ENCODE measurements around the gene ZNF385C. TPM values are rescaled to one million over a fixed set of nuclear protein-coding genes. Genes with fewer than 3 reads are reported as not detected.

ZNF385C gene, protein sequence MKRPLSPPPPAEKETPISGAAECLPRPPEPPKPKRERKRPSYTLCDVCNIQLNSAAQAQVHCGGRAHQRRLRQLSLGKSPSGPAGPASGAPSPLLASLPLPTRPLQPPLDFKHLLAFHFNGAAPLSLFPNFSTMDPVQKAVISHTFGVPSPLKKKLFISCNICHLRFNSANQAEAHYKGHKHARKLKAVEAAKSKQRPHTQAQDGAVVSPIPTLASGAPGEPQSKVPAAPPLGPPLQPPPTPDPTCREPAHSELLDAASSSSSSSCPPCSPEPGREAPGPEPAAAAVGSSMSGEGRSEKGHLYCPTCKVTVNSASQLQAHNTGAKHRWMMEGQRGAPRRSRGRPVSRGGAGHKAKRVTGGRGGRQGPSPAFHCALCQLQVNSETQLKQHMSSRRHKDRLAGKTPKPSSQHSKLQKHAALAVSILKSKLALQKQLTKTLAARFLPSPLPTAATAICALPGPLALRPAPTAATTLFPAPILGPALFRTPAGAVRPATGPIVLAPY
- total RNA-seq: not detected in 2 replicates

DNA sequence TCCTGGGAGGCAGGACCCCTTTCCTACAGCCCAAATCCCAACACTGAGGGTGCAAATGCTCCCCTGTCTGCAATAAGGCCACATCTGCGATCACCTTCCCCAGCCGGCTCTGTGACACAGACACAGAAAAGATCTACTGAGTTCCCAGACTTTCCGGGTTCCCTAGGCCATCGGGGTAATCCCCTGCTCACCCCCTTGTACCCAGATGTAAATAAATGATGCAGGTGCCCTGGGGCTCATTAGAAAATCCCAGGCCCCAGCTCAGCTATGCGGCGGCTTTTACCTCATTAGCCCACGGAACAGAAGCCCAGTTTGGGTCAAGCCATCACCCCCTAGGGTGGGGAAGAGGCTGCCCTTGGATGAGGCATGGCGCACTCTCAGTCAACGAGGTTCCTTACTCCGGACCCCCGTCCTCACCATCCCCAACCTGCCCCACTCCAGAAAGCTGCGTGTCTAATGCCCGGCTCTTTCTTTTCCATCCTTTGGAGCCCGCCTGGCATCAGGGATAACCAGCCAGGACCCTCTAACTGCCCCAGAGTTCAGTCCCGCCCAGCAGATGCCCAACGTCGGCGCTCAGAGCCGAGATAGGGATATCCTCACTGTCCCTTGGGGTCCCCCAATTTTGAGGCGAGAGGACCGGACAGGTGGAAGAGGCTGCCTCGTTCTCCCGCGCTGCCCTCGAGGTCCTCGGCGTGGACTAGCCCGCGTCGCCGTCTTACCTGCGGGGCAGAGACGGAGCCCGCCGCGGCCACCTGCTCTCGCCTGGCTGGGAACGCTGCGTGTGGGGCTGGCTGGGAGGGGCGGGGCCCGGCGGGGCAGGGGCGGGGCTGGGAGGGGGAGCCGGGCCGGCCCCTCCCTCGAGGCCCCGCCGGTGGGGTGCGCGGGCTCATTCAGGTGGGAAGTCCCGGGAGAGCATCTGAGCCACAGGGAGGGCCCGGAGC, at the start of gene ZNF385C:
ZNF385C (minus strand) TSS at position 783 of the 941 bp plus-strand sequence. CDS start 35,417 bp downstream, outside the sequence.

DNA sequence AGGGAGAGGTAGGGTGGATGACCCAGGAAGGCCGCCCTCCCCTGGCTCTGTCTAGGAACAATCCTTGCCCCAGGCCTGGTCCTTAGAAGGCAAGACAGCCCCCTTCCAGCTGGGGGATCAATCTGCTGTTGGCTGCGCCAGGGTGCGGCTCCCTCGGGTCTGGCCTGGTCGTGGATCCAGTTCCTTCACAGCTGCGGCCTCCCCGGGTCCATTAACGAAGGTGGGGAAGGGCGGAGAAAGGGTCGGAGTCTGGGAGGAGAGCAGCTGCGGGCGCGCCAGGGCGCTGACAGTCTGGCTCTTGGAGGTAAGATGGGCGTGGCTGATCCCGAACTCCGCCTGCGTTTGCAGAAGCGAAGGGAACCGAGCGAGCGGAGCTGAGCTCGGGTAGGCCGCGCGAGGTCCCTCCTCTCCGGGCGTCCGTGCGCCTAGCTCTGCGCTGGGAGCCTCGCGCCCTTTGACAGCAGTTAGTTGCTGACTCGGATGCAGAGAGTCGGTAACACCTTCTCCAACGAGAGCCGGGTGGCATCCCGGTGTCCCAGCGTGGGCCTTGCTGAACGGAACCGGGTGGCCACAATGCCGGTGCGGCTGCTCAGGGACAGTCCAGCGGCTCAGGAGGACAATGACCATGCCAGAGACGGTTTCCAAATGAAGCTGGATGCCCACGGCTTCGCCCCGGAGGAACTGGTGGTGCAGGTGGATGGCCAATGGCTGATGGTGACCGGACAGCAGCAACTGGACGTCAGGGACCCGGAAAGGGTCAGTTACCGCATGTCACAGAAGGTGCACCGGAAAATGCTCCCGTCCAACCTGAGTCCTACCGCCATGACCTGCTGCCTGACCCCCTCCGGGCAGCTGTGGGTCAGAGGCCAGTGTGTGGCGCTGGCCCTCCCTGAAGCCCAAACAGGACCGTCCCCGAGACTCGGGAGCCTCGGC, 24.4 kb upstream of the ZNF385C start, which contains the start of gene HSPB9:
HSPB9 (plus strand) TSS at position 434 of the 933 bp plus-strand sequence; CDS start at position 481, 47 bp downstream.

DNA sequence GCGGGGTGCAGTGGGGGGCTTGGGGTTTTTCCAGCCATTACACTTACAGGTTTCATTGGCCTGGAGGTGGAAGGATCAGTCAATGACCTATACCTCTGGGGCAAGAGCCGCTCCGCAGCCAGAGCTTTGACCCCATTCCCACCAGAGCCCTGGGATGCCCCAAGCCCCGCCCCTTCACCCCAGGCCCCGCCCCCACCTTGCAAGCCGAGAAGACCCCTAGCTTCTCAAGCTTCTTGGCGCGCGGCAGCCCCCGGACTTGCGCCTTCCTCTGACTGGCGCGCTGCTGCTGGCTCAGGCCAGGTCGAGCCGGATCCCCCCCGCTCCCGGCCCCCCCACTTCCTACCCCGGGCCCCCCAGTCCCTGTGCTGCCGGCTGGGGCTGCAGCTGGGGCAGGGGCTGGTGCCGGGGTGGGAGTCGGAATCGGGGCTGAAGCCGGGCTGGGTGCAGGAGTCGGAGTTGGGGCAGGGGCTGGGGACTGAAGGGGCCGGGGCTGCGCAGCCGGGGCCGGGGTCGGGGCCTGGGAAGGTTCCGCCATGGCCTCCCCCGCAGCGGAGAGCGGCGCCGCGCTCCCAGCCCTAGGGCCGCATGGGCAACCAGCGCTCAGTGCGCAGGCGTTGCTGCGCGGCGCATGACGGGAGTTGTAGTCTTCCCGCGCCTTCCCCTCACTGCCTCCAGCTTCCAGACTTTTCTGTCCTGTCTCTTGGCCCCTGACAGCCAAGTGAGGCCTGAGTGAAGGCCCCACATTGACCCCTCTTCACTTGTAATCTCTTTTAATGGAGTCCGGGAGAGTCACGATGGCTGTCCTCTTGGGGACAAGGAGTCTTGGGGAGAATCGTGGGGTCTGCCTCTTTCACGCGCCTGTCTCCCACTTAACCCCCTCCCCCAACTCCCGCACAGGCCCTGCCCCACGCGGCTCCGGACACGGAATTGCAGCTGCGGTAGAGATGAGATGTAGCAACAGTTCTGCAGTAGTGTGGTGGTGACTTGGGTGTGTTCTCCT, 22.8 kb upstream of the ZNF385C start, which contains the start of gene KAT2A:
KAT2A (minus strand) TSS at position 598 of the 1,000 bp plus-strand sequence; CDS start at position 535, 63 bp downstream.

DNA sequence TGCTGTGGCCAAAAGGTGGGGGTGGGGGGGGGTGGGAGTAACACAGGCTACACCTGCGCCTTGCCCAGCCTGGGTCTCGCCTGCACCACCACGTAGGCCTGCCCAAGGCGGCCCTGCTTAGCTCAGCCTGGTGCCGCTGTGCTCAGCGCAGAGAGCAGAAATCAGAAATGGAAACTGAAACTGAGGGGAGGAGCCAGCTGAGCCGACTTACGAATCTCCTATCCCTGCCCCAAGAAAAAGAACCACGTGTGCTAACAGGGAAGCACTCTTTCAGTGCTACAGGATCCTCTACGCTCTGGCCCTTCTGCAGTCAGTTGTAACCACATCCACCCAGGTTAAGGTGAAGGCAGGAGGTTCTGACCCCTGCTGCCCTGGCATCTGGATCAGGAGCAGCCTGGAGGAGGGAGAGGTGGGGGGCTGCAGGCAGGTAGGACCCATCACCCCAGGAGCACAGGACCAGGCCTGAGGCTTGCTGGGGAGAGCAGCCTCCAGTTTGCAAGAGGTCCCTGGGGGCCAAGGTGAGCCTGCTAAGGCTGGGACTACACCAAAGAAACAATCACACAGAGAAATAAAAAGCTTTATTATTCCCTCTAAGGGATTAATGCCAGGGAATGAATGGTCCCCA, 14.4 kb upstream of the ZNF385C start, which contains the start of gene DHX58:
DHX58 (minus strand) TSS at position 163 of the 625 bp plus-strand sequence. CDS start 822 bp downstream, outside the sequence.

DNA sequence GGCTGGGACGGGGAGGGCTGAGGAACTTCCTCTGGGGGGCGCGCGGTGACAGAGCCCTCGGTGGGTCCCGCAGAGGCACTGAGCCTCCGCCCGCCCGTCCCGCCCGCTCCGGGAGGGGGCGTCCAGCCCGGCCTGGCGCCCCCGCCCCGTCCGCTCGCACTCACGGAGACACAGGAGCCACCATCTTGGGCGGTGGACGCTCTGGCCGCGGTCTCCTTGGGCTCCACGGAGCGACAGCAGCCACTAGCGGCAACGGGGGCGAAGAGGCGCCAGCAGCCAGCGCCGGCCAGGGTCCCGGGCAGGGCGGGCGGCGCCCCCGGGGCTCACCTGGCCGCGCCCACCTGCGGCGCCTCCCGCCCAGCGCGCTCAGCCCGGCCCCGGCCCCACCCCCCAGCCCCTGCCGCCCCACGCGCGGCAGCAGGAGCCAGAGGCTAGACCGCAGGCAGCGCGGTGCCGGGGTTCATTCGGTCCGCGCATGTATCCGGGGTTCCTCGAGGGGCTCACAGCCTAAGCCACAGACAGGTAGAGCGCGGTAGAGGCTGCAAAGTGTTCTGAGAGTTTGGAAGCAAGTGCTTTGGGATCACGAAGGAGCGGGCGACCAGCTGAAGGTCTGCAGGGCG, 47.8 kb downstream of the ZNF385C start, which contains the start of gene C17orf113:
C17orf113 (minus strand) TSS at position 209 of the 620 bp plus-strand sequence. CDS start 7,225 bp downstream, outside the sequence.

DNA sequence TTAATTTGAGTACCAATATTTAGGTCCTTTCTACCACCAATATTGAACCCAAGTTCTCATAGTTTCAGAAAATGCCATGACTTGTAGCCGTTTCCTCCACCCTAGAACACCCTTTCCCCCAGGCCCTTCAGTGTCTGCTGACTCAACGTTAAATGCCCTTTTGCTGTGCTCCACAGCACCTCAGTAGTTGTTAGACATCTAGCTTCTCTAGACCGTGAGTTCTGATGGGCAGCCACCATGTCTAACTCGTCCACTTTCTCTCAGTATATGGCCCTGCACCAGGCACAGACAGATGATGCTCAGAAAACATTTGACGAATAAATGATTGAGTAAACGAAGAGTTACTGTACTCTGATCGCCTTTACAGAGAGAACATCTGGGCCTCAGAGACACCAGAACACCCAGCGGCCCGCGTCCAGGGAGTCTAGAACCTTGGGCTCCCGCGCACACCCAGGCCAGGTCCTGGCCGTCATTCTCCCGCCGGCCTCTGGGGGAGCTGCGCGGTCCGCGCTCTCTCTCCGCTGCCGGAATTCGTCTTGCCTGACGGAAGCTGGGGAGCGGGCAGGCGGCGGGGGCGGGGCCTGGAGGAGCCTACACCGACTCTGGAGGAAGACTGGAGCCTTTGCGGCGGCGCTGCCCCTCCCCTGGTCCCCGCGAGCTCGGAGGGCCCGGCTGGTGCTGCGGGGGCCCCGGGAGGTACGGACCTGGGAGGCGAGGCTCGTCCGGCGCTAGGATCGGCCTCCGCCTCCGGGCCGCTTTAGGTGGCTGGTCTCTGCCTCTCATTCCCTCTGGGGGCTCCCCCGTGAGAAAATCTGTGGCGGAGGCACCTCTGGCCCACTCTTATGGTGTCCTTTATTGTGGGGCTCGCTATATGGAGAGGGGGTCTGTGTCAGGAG, 78.5 kb downstream of the ZNF385C start, which contains the start of gene NKIRAS2:
NKIRAS2 (plus strand) TSS at position 582 of the 896 bp plus-strand sequence. CDS start 1,488 bp downstream, outside the sequence.

DNA sequence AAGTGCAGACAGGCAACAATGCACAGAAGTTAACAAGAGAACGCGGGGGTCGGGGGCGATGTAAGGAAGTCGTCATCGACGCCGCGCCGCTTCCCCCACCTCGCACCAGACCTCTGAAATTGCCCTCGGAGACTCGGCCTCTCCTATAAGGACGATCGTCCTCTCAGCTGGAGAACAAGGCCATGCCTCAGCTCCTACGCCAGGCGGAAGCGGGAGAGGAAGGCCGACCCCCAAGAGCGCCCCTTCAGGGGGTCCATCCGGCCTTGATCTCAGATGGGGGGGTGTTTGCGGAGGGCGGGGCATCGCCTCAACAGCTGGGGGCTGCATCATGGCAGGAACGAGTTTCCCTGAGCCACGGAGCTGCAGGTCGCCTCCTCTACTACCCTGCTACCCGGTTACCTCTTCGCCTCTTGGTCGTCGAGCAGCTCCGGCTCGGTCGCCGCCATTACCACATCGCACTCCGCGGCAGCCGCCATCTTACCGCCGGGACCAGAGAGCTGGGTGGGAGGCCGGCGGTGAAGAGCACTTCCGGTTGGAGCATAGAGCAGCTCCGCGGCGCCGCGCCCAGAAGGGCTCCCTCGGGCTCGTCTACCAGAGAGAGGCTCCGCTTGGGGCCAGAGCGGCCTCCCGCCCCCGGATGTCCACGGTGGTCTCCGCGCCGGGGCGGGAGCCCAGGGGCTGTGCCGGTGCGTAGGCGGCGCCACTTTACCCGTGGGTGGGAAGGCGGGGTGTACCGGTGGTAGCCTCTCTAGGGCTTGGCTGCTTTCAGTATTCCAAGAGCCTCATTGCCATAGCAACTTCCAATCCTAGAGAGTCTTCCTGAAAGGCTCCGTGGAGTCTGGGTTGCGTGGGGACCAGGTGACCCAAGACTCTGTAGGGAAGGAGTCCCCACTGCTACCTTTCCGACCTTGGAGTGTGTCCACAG, 81.1 kb downstream of the ZNF385C start, which contains the start of gene DNAJC7:
DNAJC7 (minus strand) TSS at position 499 of the 925 bp plus-strand sequence; CDS start at position 476, 23 bp downstream.

Other genes with a start within 250 kb of the ZNF385C start
- gene KLHL11, start 233.1 kb downstream of the ZNF385C start, total RNA-seq: 29.8 and 32.7 TPM in 2 replicates
- gene ACLY, start 179.5 kb downstream of the ZNF385C start, total RNA-seq: 255 and 317 TPM in 2 replicates
- gene ODAD4, start 167.9 kb downstream of the ZNF385C start, total RNA-seq: 0.33 and 0.38 TPM in 2 replicates
- gene CNP, start 131.7 kb downstream of the ZNF385C start, total RNA-seq: 67.6 and 77.7 TPM in 2 replicates
- gene DNAJC7, start 81.0 kb downstream of the ZNF385C start, total RNA-seq: 74.8 and 84.3 TPM in 2 replicates
- gene NKIRAS2, start 78.4 kb downstream of the ZNF385C start, total RNA-seq: 75.2 and 84.6 TPM in 2 replicates
- gene C17orf113, start 47.9 kb downstream of the ZNF385C start, total RNA-seq: 0.29 and 0.33 TPM in 2 replicates
- 2.6 and 3.4 TPM in 2 replicates for gene DHX58, start 14.2 kb upstream of the ZNF385C start, total RNA-seq
- gene KAT2A, start 22.9 kb upstream of the ZNF385C start, total RNA-seq: 15.5 and 16.0 TPM in 2 replicates
- gene HSPB9, start 24.3 kb upstream of the ZNF385C start, total RNA-seq: not detected in 2 replicates
- gene RAB5C, start 56.5 kb upstream of the ZNF385C start, total RNA-seq: 187 and 210 TPM in 2 replicates
- gene KCNH4, start 82.7 kb upstream of the ZNF385C start, total RNA-seq: under 0.01 TPM in 1 of 2 replicates, not detected in the other
- not detected in 2 replicates for gene HCRT, start 87.0 kb upstream of the ZNF385C start, total RNA-seq
- 12.4 and 15.0 TPM in 2 replicates for gene GHDC, start 96.0 kb upstream of the ZNF385C start, total RNA-seq
- 41.2 and 44.1 TPM in 2 replicates for gene STAT5B, start 177.9 kb upstream of the ZNF385C start, total RNA-seq
- gene STAT5A, start 190.0 kb upstream of the ZNF385C start, total RNA-seq: 30.4 and 52.6 TPM in 2 replicates

Measured in vein endothelial cell (primary cell).